ENCODE results near the gene CAMK2B. TPM values are rescaled to one million over a fixed set of nuclear protein-coding genes. Genes with fewer than 3 reads are reported as not detected.

Gene CAMK2B
- total RNA-seq, 1 donor from 2014 or later, result 0.23 TPM

GRCh38 chr7:44257213-44257612 is 68.2 kb downstream of the CAMK2B start:
- no peak for DNase-seq (ENCODE audit: low spot score)
- Mint-ChIP-seq H3K9me3 (ENCODE audit: unreplicated experiment) (no peaks in the 10 kb centered on the region), H3K36me3 (ENCODE audit: low read depth, unreplicated experiment) (no peaks in the 10 kb centered on the region), H3K27me3 (ENCODE audit: unreplicated experiment) (peaks cover 10% of the 10 kb centered on the region), H3K4me3 (ENCODE audit: unreplicated experiment) (no peak overlapping the region), H3K4me1 (ENCODE audit: unreplicated experiment) (peaks cover 4% of the 10 kb centered on the region), H3K27ac (ENCODE audit: unreplicated experiment) (no peak overlapping the region)
- TF ChIP-seq CTCF (IDR thresholded peaks at IDR 0.05; ENCODE audit: unreplicated experiment), result no peak

DNA sequence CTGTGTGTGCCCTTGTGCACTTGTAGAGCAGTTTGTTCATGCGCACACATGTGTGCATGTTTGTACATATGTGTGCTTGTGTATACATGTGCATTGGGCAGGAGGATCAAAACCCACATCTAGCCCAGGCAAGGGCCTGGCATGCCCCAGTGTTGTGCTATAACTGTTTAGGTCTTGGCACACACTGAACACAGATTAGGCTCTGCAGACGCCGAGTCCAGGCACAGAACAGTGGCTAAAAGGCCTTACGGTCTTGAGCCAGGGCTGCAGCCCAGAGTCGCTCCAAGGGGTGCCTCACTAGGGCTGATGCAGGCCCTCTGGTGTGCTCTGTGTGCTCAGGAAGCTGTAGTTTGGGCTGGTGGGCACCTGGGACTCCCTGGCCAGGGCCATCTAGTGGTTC is 68.9 kb downstream of the CAMK2B start:
- peaks cover 4% of the 10 kb centered on the region for H3K4me1 Mint-ChIP-seq (ENCODE audit: unreplicated experiment)
- no peak for TF ChIP-seq CTCF (IDR thresholded peaks at IDR 0.05; ENCODE audit: unreplicated experiment)

GRCh38 chr7:44251881-44252280 is 73.5 kb downstream of the CAMK2B start:
- Mint-ChIP-seq H3K4me3 (ENCODE audit: unreplicated experiment) (no peak overlapping the region), H3K27ac (ENCODE audit: unreplicated experiment) (no peak overlapping the region), H3K36me3 (ENCODE audit: low read depth, unreplicated experiment) (peaks cover 2% of the 10 kb centered on the region), H3K4me1 (ENCODE audit: unreplicated experiment) (no peaks in the 10 kb centered on the region), H3K27me3 (ENCODE audit: unreplicated experiment) (peaks cover 10% of the 10 kb centered on the region), H3K9me3 (ENCODE audit: unreplicated experiment) (no peaks in the 10 kb centered on the region)
- no peak for TF ChIP-seq CTCF (IDR thresholded peaks at IDR 0.05; ENCODE audit: unreplicated experiment)
- no peak for DNase-seq (ENCODE audit: low spot score)

More for the DNA sequence above, 68.9 kb downstream of the CAMK2B start:
- peaks cover 10% of the 10 kb centered on the region for H3K27me3 Mint-ChIP-seq (ENCODE audit: unreplicated experiment)
- no peaks in the 10 kb centered on the region for H3K36me3 Mint-ChIP-seq (ENCODE audit: low read depth, unreplicated experiment)
- H3K27ac Mint-ChIP-seq (ENCODE audit: unreplicated experiment), result no peak overlapping the region
- no peak for DNase-seq (ENCODE audit: low spot score)
- H3K4me3 Mint-ChIP-seq (ENCODE audit: unreplicated experiment), result no peak overlapping the region
- H3K9me3 Mint-ChIP-seq (ENCODE audit: unreplicated experiment), result no peaks in the 10 kb centered on the region

- Mint-ChIP-seq H3K9me3 (ENCODE audit: unreplicated experiment) (no peaks in the 10 kb centered on the region), H3K4me1 (ENCODE audit: unreplicated experiment) (no peaks in the 10 kb centered on the region), H3K27me3 (ENCODE audit: unreplicated experiment) (peaks cover 13% of the 10 kb centered on the region), H3K27ac (ENCODE audit: unreplicated experiment) (no peak overlapping the region), H3K36me3 (ENCODE audit: low read depth, unreplicated experiment) (peaks cover 2% of the 10 kb centered on the region), H3K4me3 (ENCODE audit: unreplicated experiment) (no peak overlapping the region)
- TF ChIP-seq CTCF (IDR thresholded peaks at IDR 0.05; ENCODE audit: unreplicated experiment), result no peak
- DNase-seq (ENCODE audit: low spot score), result no peak
These were observed 74.1 kb downstream of the CAMK2B start for GRCh38 chr7:44251269-44251668.

DNA sequence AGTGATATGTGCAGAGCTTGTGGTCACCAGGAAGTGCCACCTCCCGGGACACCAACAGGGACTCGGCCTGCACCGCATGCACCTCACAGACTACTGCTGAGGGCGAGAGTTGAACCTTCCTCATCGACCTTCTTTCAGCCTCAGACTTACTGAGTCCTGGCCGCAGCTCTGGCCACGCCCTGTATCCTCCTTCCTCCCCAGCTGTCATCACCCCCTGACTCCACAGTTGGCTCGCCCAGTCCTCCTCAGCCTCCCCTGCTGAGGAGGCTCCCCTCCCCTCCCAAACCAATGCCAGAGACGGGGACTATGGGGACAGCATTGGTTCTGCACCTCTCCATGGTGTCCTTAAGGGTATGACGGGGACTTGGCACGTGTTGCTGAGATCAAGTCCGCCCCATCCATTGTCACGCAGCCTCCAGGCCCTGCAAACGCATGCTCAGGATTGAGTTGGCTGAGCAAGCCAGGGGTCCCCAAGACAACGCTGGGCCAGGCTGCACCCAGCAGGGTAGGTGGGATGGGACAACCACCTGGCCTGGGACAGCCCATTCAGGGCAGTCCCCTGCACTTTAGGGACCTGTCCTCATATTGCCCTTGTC is 75.7 kb downstream of the CAMK2B start:
- TF ChIP-seq CTCF (IDR thresholded peaks at IDR 0.05; ENCODE audit: unreplicated experiment), result no peak
- Mint-ChIP-seq H3K36me3 (ENCODE audit: low read depth, unreplicated experiment) (peaks cover 2% of the 10 kb centered on the region), H3K4me1 (ENCODE audit: unreplicated experiment) (peaks cover 4% of the 10 kb centered on the region), H3K27me3 (ENCODE audit: unreplicated experiment) (peaks cover 12% of the 10 kb centered on the region), H3K4me3 (ENCODE audit: unreplicated experiment) (no peak overlapping the region), H3K9me3 (ENCODE audit: unreplicated experiment) (no peaks in the 10 kb centered on the region), H3K27ac (ENCODE audit: unreplicated experiment) (no peak overlapping the region)
- DNase-seq (ENCODE audit: low spot score), result no peak
